Measurements from ENCODE around the gene METTL2B.

Gene METTL2B

GRCh38 chr7:128435327-128435686, 41.2 kb upstream of the METTL2B start:
- TF ChIP-seq CTCF (IDR thresholded peaks at IDR 0.05) = no peak
- no peak for DNase-seq (ENCODE audit: low spot score)
- no peak overlapping the region for H3K27ac ChIP-seq
- no peak overlapping the region for H3K4me3 ChIP-seq

DNA sequence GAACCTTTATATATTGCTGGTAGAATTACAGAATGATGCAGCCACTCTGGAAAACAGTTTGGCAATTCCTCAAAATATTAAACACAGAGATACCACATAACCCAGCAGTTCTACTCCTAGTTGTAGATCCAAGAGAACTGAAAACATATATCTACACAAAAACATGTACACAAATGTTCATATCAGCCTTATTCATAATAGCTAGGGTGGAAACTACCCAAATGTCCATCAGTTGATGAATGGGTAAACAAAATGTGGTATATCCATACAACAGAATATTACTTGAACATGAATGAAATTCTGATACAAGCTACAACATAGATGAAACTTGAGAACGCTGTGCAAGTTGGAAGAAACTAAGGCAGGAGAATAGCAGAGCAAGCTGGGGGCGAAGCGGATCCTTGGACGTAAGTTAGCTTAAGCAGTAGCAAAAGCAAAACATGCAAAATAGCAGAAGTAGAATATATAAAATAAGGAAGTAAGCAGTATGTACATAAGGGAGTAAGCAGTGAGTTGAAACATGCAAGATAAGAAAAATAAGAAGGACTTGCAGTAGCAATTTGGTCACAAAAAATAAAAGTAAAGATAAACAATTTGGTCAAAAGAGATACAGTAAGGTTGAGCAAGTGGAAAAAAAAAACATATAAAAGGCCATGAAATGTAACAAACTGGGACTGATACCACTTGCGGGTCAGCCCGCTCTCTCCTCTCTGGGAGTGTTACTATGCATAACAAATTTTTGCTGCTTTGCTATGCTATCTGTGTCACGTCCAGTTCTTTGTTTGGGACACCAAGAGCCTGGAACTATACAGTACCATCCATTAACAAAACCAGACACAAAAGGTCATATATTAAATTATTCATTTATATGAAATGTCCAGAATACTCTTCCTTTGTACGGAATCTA, 38.9 kb upstream of the METTL2B start:
- H3K27ac ChIP-seq = no peak overlapping the region
- no peak for DNase-seq (ENCODE audit: low spot score)
- no peak overlapping the region for H3K4me3 ChIP-seq
- no peak for TF ChIP-seq CTCF (IDR thresholded peaks at IDR 0.05)

- TF ChIP-seq CTCF (IDR thresholded peaks at IDR 0.05) = no peak
- no peak overlapping the region for H3K27ac ChIP-seq
- no peak overlapping the region for H3K4me3 ChIP-seq
- DNase-seq (ENCODE audit: low spot score) = no peak
Observed at GRCh38 chr7:128442356-128442755, 34.2 kb upstream of the METTL2B start.

GRCh38 chr7:128443831-128444600, 32.5 kb upstream of the METTL2B start:
- Histone ChIP-seq H3K4me3 (no peak overlapping the region), H3K27ac (no peak overlapping the region)
- no peak for TF ChIP-seq CTCF (IDR thresholded peaks at IDR 0.05)
- no peak for DNase-seq (ENCODE audit: low spot score)

DNA sequence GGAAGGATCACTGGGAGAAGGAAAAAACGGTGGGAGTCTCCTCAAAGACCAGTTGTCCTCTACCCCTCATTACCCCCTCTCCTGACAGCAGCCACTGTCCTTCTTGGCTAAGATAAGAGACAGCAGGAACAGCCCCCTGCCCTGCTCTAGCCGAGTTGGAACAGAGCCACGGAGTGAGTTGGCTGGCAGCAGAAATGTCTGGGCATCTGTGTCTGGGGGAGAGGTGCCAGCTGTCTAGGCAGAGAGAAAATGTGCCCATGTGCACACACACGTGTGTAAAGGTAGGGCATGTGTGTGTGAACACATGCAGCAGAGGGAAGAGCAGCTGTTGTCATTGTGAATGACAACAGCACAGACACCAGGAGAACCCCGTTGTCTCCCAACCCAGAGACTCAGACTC, 30.2 kb upstream of the METTL2B start:
- no peak for DNase-seq (ENCODE audit: low spot score)
- peak overlapping the region in 1 of 2 donors; percentile 28 for H3K27ac ChIP-seq
- TF ChIP-seq CTCF (IDR thresholded peaks at IDR 0.05) = no peak
- no peak overlapping the region for H3K4me3 ChIP-seq

DNA sequence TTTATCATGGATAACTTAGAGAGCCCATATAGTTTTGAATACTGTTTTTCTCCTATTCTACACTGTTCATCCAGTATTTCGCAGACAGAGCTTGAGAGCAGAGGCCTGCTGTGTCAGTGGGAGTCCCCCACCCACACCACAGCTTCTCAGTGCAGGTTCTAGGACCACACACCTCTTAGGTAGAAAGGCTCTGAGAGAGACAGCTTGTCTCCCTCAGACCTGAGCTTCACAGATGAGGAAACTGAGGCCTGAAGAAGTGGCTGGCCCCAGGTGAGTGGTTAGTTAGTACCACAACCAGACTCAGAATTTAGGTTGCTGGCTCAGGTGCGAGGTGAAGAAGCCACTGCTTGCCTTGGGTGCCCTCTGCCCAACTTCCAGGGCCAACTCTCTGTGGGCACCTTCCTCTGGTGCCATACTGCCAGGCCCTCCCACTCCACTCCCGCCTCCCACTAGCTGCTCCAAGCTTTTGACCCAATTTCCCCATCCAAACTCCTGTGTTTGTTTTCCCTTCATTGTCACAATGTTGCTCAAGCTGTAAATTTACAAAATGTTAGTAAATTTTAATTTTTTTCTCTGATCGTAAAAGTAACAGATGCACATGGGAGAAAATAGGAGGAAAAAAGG, 28.5 kb upstream of the METTL2B start:
- H3K4me3 ChIP-seq = no peak overlapping the region
- no peak for TF ChIP-seq CTCF (IDR thresholded peaks at IDR 0.05)
- H3K27ac ChIP-seq = no peak overlapping the region
- DNase-seq (ENCODE audit: low spot score) = no peak

All from coronary artery (tissue), 2 donors.